Right lobe of liver (tissue), 6 donors: Measurements from ENCODE around the gene VANGL1. TPM values are rescaled to one million over a fixed set of nuclear protein-coding genes. Genes with fewer than 3 reads are reported as not detected.

Experiments
- ATAC-seq, 4 donors: fragments of 200-7000 bp; cut with Tn5 transposase; one replicate each; pipeline ENCODE4 v1.9.1; 2020; ENCODE audit warnings: mild to moderate bottlenecking in 4 of 4, moderate library complexity in 4 of 4
- DNase-seq, 3 donors: peaks; one replicate each; pipeline ENCODE4 v3.0.0-alpha.2; 2020
- H3K27ac ChIP-seq, 3 donors: fragments of 200-600 bp; one replicate each; pipeline ENCODE4 v1.8.0; 2022
- H3K27me3 ChIP-seq, 2 donors: fragments of 200-600 bp; one replicate each; pipeline ENCODE4 v1.8.0; 2022
- H3K36me3 ChIP-seq, 4 donors: fragments of 200-600 bp; sonication (generic) in 1 of 4; one replicate each; pipeline versions ENCODE4 v1.5.1 to v1.8.0; 2017 to 2022; ENCODE audit warnings: control low read depth in 1 of 4
- H3K4me1 ChIP-seq, 4 donors: fragments of 200-600 bp; sonication (generic) in 1 of 4; one replicate each; pipeline versions ENCODE4 v1.5.1 to v1.8.0; 2017 to 2022; ENCODE audit warnings: control low read depth in 1 of 4
- H3K4me3 ChIP-seq, 3 donors: fragments of 200-600 bp; one replicate each; pipeline ENCODE4 v1.8.0; 2022
- H3K9me3 ChIP-seq, 4 donors: fragments of 200-600 bp; sonication (generic) in 1 of 4; one replicate each; pipeline versions ENCODE4 v1.5.1 to v1.8.0; 2017 to 2022; ENCODE audit warnings: control low read depth in 1 of 4
- CTCF ChIP-seq, 4 donors: fragments of 200-600 bp in 3 of 4; fragments of 450-650 bp in 1 of 4; IDR thresholded peaks; one replicate each; pipeline versions ENCODE4 v1.5.1 to v1.8.0; 2016 to 2022; ENCODE audit warnings: antibody characterized with exemption in 4 of 4, mild to moderate bottlenecking in 2 of 4
- POLR2A ChIP-seq: fragments of 450-650 bp; IDR thresholded peaks from one replicate; pipeline ENCODE4 v1.6.1; 2017; ENCODE audit warnings: antibody characterized with exemption, mild to moderate bottlenecking
- WGBS: methylation state at CpG from one replicate; pipeline ENCODE4 v1.1.6; 2018; ENCODE audit warnings: low coverage, low lambda C conversion rate; ENCODE audit not compliant: insufficient coverage; ENCODE audit errors: missing lambda C conversion rate; 5-methylcytosine and 5-hydroxymethylcytosine counted together
- intact Hi-C, 2 donors: fragments of 100-400 bp; cut with DNase I; formaldehyde crosslinking; loops; one replicate each; pipeline versions ENCODE4 v1.11.2 to v1.14.1; 2022
- total RNA-seq, 6 experiments: library from RNA; depleted of rRNA in 2 of 6; stranded (reverse); fragments of >200 nt in 2 of 6; fragmentation: NEBNext Ultra II Directional in 3 of 6; extraction: Animal tissue kit (Norgen Biotek cat#: 25700) in 3 of 6; gene quantifications; one replicate each; pipeline versions ENCODE4 v1.1.0 to v1.2.4, GENCODE V29; 2016 to 2023
- donor health status: DM: no; HTN: yes; CAD: no.
- donor health status: DM: no; HTN: no; CAD: no.
- donor health status: DM: no; HTN: no; CAD: no.
- donor health status: DM: no; HTN: yes; CAD: no.
- donor health status: DM: no; HTN: yes; CAD: no.

VANGL1 gene
- total RNA-seq, 6 experiments from 2014 or later = 3.3 to 5.1 (median 4.4) TPM

- H3K9me3 ChIP-seq = no peaks in the 10 kb centered on the region
- no peaks in the 10 kb centered on the region for H3K4me1 ChIP-seq
- DNase-seq = no peak
- no peaks in the 10 kb centered on the region for H3K36me3 ChIP-seq
- H3K27ac ChIP-seq = no peak overlapping the region
- WGBS = 71% methylated on average over 10 of the region's 12 CpGs
- H3K27me3 ChIP-seq = no peaks in the 10 kb centered on the region
- no peak for ATAC-seq
- TF ChIP-seq POLR2A (no peak), CTCF (IDR thresholded peaks at IDR 0.05) (no peak)
- no peak overlapping the region for H3K4me3 ChIP-seq
- intact Hi-C loops = loop anchor here in 1 of 2 donors (10.0 kb wide), 1 partner anchor 91 kb away; no protein-coding TSS in a partner anchor
These were observed 63.5 kb downstream of the VANGL1 start for GRCh38 chr1:115705085-115705951.

GRCh38 chr1:115705963-115706362 lies 64.2 kb downstream of the VANGL1 start:
- intact Hi-C loops = loop anchor here in 1 of 2 donors (10.0 kb wide), 1 partner anchor 91 kb away; no protein-coding TSS in a partner anchor
- no peak for TF ChIP-seq POLR2A
- no peak for TF ChIP-seq CTCF (IDR thresholded peaks at IDR 0.05)
- H3K27me3 ChIP-seq = no peaks in the 10 kb centered on the region

GRCh38 chr1:115706587-115707425 lies 65.0 kb downstream of the VANGL1 start:
- no peaks in the 10 kb centered on the region for H3K36me3 ChIP-seq
- TF ChIP-seq CTCF (IDR thresholded peaks at IDR 0.05) = peak; percentile 35 to 75 (median 66)
- TF ChIP-seq POLR2A = no peak
- no peak overlapping the region for H3K4me3 ChIP-seq
- H3K9me3 ChIP-seq = no peaks in the 10 kb centered on the region
- 44% methylated on average over 8 of the region's 8 CpGs for WGBS
- no peak overlapping the region for H3K27ac ChIP-seq
- no peaks in the 10 kb centered on the region for H3K4me1 ChIP-seq
- DNase-seq = no peak
- no peaks in the 10 kb centered on the region for H3K27me3 ChIP-seq
- intact Hi-C loops = loop anchor here in 1 of 2 donors (10.0 kb wide), 1 partner anchor 92 kb away; no protein-coding TSS in a partner anchor
- peak; percentile 45 to 62 (median 56) for ATAC-seq

More at GRCh38 chr1:115705963-115706362, 64.2 kb downstream of the VANGL1 start:
- H3K9me3 ChIP-seq = no peaks in the 10 kb centered on the region
- no peak for DNase-seq
- ATAC-seq = no peak
- no peak overlapping the region for H3K4me3 ChIP-seq
- no peaks in the 10 kb centered on the region for H3K36me3 ChIP-seq
- H3K4me1 ChIP-seq = no peaks in the 10 kb centered on the region
- H3K27ac ChIP-seq = no peak overlapping the region
- WGBS = 91% methylated on average over 9 of the region's 9 CpGs

- Histone ChIP-seq H3K27ac (no peak overlapping the region), H3K27me3 (no peaks in the 10 kb centered on the region), H3K4me3 (no peak overlapping the region), H3K9me3 (no peaks in the 10 kb centered on the region), H3K36me3 (no peaks in the 10 kb centered on the region), H3K4me1 (no peaks in the 10 kb centered on the region)
- 29% methylated on average over 4 of the region's 9 CpGs for WGBS
- no peak for TF ChIP-seq POLR2A
- no peak for TF ChIP-seq CTCF (IDR thresholded peaks at IDR 0.05)
- intact Hi-C loops = no loop called here
- DNase-seq (peak in 1 of 3 donors; percentile 43), ATAC-seq (peak in 3 of 4 donors; percentile 11 to 71 (median 59))
These were observed 69.3 kb downstream of the VANGL1 start for GRCh38 chr1:115710859-115711624.
